SIG-M5 treated with dmso at 0.1 percent for 504 hours (cell line): Measurements from ENCODE around the gene AGRN.
"Not testable (repeated sequence)": the region's sequence is repeated elsewhere in the genome, so short reads cannot be mapped to it uniquely, and the experiment has no call there.

ENCODE experiments used
- DNase-seq: peaks from one replicate; lab custom pipeline; 2025; ENCODE audit not compliant: unreplicated experiment; lab: John Stamatoyannopoulos, UW

The AGRN gene

GRCh38 chr1:1020000-1020404 is at the start of gene AGRN:
TSS of gene AGRN (plus strand) at chr1:1020120. CDS start at chr1:1020173, 53 bp downstream.
- DNase-seq = no peak

GRCh38 chr1:970242-970972 is 49.5 kb upstream of the AGRN start:
- no peak for DNase-seq

GRCh38 chr1:970973-971730 is 48.8 kb upstream of the AGRN start:
- DNase-seq = no peak

GRCh38 chr1:971751-972506 is 48.0 kb upstream of the AGRN start:
- DNase-seq = no peak

GRCh38 chr1:972726-973458 is 47.0 kb upstream of the AGRN start:
- no peak for DNase-seq

- DNase-seq = no peak
These were observed 46.2 kb upstream of the AGRN start for GRCh38 chr1:973459-974292.

GRCh38 chr1:974293-974640 is 45.7 kb upstream of the AGRN start:
- no peak for DNase-seq

- DNase-seq = no peak
These were observed 45.1 kb upstream of the AGRN start for GRCh38 chr1:974687-975328.

GRCh38 chr1:975365-975764 is 44.6 kb upstream of the AGRN start:
- no peak for DNase-seq

- DNase-seq = peak; percentile 46
These were observed 43.8 kb upstream of the AGRN start for GRCh38 chr1:975896-976683.

- DNase-seq = not testable (repeated sequence)
These were observed 43.1 kb upstream of the AGRN start for GRCh38 chr1:976791-977190.

- DNase-seq = no peak
These were observed 41.7 kb upstream of the AGRN start for GRCh38 chr1:978069-978834.

- no peak for DNase-seq
These were observed 40.8 kb upstream of the AGRN start for GRCh38 chr1:978835-979743.

- DNase-seq = no peak
These were observed 40.2 kb upstream of the AGRN start for GRCh38 chr1:979744-980072.

- DNase-seq = no peak
These were observed 39.8 kb upstream of the AGRN start for GRCh38 chr1:980137-980571.

- no peak for DNase-seq
These were observed 39.1 kb upstream of the AGRN start for GRCh38 chr1:980602-981395.
